NCI-H82 treated with DMSO at 0.1 percent for 48 hours (cell line): ENCODE results near the gene IL21.
"Not testable (repeated sequence)": the region's sequence is repeated elsewhere in the genome, so short reads cannot be mapped to it uniquely, and the experiment has no call there.

ENCODE experiments used
- DNase-seq: peaks from one replicate; lab custom pipeline; 2025; ENCODE audit not compliant: unreplicated experiment; lab: John Stamatoyannopoulos, UW

Gene IL21

GRCh38 chr4:122577808-122578781 is 42.8 kb downstream of the IL21 start:
- no peak for DNase-seq

- no peak for DNase-seq
Measured at GRCh38 chr4:122577189-122577553, 43.7 kb downstream of the IL21 start.

- DNase-seq = no peak
Measured at GRCh38 chr4:122576261-122577188, 44.3 kb downstream of the IL21 start.

- DNase-seq = not testable (repeated sequence)
Measured at GRCh38 chr4:122574347-122574746, 46.5 kb downstream of the IL21 start.

DNA sequence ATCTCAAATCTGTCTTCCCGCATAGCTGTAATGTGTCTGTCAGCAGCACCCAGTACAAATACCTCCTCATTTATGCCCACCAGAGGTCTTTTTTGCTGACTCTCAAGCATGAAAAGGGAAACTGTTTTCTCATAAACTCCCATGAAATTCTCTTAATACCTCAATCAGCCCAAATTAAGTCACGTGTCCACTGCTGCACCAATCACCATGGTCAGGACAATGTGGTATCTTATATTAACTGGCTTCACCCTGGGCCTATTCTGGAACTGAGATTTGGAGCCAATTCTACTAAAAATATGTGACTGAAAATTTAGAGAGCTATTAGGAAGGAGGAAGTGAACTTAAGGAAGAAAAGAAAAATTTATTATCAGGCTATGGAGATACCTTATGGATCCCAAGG is 58.4 kb downstream of the IL21 start:
- DNase-seq = no peak
